Esophagus muscularis mucosa (tissue), 3 donors: ENCODE data around the gene ABCC10.

Experiments used
- CTCF ChIP-seq, 3 experiments: fragments of 200-600 bp in 2 of 3; fragments of 450-650 bp in 1 of 3; sonication (generic) in 2 of 3; IDR thresholded peaks; one replicate each; pipeline ENCODE4 v1.5.1; 2017 to 2019; ENCODE audit warnings: antibody characterized with exemption in 3 of 3, mild to moderate bottlenecking in 2 of 3, moderate library complexity in 1 of 3
- POLR2A ChIP-seq: fragments of 450-650 bp; IDR thresholded peaks from one replicate; pipeline ENCODE4 v1.6.1; 2017; ENCODE audit warnings: antibody characterized with exemption, moderate library complexity, mild to moderate bottlenecking, low read depth

GRCh38 chr6:43416935-43417334, 10.4 kb upstream of the ABCC10 start:
- TF ChIP-seq CTCF (IDR thresholded peaks at IDR 0.05) = no peak
- no peak for TF ChIP-seq POLR2A
